ENCODE data around the gene SPATA31E1. TPM values are rescaled to one million over a fixed set of nuclear protein-coding genes. Genes with fewer than 3 reads are reported as not detected.
"Not testable (repeated sequence)": the region's sequence is repeated elsewhere in the genome, so short reads cannot be mapped to it uniquely, and the experiment has no call there.

The SPATA31E1 gene
- not detected for polyA plus RNA-seq (2013, experiment 1 of 2)
- not detected for polyA plus RNA-seq (2013, experiment 2 of 2)

DNA sequence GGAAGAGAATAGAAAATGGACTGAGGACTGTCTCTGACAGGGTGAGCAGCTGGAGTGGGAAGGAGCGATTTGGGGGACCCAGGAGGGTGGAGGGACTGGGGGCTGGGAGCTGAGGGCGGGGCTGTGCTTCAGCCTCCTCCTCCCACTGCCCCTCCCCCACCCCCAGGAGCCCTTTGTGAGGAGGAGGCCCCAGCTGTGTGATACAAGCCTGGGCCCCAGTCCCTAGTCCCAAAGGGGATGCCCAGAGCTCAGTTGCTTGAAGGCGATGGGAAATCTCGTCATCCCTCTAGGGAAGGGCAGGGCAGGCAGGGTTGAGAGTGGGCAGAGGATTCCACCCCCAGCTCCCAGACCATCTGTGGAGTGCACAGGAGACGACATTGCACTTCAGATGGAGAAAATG, at the start of gene SPATA31E1:
Gene SPATA31E1 (plus strand): TSS at position 251 of the 400 bp plus-strand sequence. CDS start 15 bp downstream, at position 266.
- WGBS, 2 experiments (ENCODE audit: insufficient coverage in 2 of 2): 44 to 84% methylated on average over 3 of the region's 5 CpGs

DNA sequence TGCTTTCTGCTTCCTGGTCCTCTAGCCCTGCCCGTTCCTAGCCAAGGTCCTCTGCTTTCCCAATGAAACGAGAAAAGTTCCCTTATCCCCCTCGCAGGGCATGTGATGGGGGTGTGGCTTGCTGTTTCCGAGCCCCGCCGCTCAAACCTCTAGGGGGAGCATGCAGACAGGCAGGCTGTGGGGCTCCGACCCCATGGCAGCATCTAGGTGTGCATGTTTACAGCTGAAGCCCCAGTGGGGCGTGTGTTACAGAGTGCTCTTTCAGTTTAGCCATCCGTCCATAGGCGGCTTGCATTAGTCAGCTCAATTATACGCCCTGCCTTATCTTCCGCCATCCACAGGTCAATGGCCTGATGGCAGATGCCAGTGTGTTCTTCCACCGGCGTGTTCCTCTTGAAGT, 48.3 kb upstream of the SPATA31E1 start:
- H3K4me1 ChIP-seq (ENCODE audit: control insufficient read depth, insufficient read depth, low read length, poor library complexity, severe bottlenecking): peaks cover 4% of the 10 kb centered on the region
- no peaks in the 10 kb centered on the region for H3K9me3 ChIP-seq (ENCODE audit: control insufficient read depth, low read length)
- WGBS, 2 experiments (ENCODE audit: insufficient coverage in 2 of 2): 68 to 90% methylated on average over 7 to 13 of the region's 14 CpGs
- H3K36me3 ChIP-seq (ENCODE audit: control insufficient read depth, insufficient read depth, low read length): no peaks in the 10 kb centered on the region
- H3K4me3 ChIP-seq (ENCODE audit: extremely low read depth, insufficient read depth, low read length, poor library complexity, severe bottlenecking): no peak overlapping the region
- no peak overlapping the region for H3K27ac ChIP-seq (ENCODE audit: low read depth, low read length, severe bottlenecking)

More for the DNA sequence above, at the start of gene SPATA31E1:
- peaks cover 3% of the 10 kb centered on the region for H3K4me1 ChIP-seq (ENCODE audit: control insufficient read depth, insufficient read depth, low read length, poor library complexity, severe bottlenecking)
- no peak within 1 kb of the TSS for H3K4me3 ChIP-seq (ENCODE audit: extremely low read depth, insufficient read depth, low read length, poor library complexity, severe bottlenecking)
- no peak within 1 kb of the TSS for H3K27ac ChIP-seq (ENCODE audit: low read depth, low read length, severe bottlenecking)
- H3K9me3 ChIP-seq (ENCODE audit: control insufficient read depth, low read length): peaks cover 14% of the 10 kb centered on the region
- no peaks in the 10 kb centered on the region for H3K36me3 ChIP-seq (ENCODE audit: control insufficient read depth, insufficient read depth, low read length)

- Histone ChIP-seq H3K9me3 (ENCODE audit: control insufficient read depth, low read length) (no peaks in the 10 kb centered on the region), H3K4me3 (ENCODE audit: extremely low read depth, insufficient read depth, low read length, poor library complexity, severe bottlenecking) (no peak overlapping the region), H3K27ac (ENCODE audit: low read depth, low read length, severe bottlenecking) (no peak overlapping the region), H3K4me1 (ENCODE audit: control insufficient read depth, insufficient read depth, low read length, poor library complexity, severe bottlenecking) (no peaks in the 10 kb centered on the region), H3K36me3 (ENCODE audit: control insufficient read depth, insufficient read depth, low read length) (no peaks in the 10 kb centered on the region)
- WGBS, 2 experiments (ENCODE audit: insufficient coverage in 2 of 2): 85 to 88% methylated on average over 5 of the region's 5 CpGs
Measured at GRCh38 chr9:87836536-87836935, 46.1 kb upstream of the SPATA31E1 start.

- WGBS, 2 experiments (ENCODE audit: insufficient coverage in 2 of 2): 90 to 92% methylated on average over 7 of the region's 7 CpGs
- H3K9me3 ChIP-seq (ENCODE audit: control insufficient read depth, low read length): no peaks in the 10 kb centered on the region
- no peak overlapping the region for H3K4me3 ChIP-seq (ENCODE audit: extremely low read depth, insufficient read depth, low read length, poor library complexity, severe bottlenecking)
- no peak overlapping the region for H3K27ac ChIP-seq (ENCODE audit: low read depth, low read length, severe bottlenecking)
- H3K4me1 ChIP-seq (ENCODE audit: control insufficient read depth, insufficient read depth, low read length, poor library complexity, severe bottlenecking): no peaks in the 10 kb centered on the region
- no peaks in the 10 kb centered on the region for H3K36me3 ChIP-seq (ENCODE audit: control insufficient read depth, insufficient read depth, low read length)
Measured at GRCh38 chr9:87836951-87837705, 45.5 kb upstream of the SPATA31E1 start.

- H3K9me3 ChIP-seq (ENCODE audit: control insufficient read depth, low read length): no peaks in the 10 kb centered on the region
- WGBS, 2 experiments (ENCODE audit: insufficient coverage in 2 of 2): no CpG with 5 or more reads among the region's 1 CpG
- no peak overlapping the region for H3K4me3 ChIP-seq (ENCODE audit: extremely low read depth, insufficient read depth, low read length, poor library complexity, severe bottlenecking)
- H3K36me3 ChIP-seq (ENCODE audit: control insufficient read depth, insufficient read depth, low read length): no peaks in the 10 kb centered on the region
- no peaks in the 10 kb centered on the region for H3K4me1 ChIP-seq (ENCODE audit: control insufficient read depth, insufficient read depth, low read length, poor library complexity, severe bottlenecking)
- no peak overlapping the region for H3K27ac ChIP-seq (ENCODE audit: low read depth, low read length, severe bottlenecking)
Measured at GRCh38 chr9:87840134-87840533, 42.5 kb upstream of the SPATA31E1 start.

DNA sequence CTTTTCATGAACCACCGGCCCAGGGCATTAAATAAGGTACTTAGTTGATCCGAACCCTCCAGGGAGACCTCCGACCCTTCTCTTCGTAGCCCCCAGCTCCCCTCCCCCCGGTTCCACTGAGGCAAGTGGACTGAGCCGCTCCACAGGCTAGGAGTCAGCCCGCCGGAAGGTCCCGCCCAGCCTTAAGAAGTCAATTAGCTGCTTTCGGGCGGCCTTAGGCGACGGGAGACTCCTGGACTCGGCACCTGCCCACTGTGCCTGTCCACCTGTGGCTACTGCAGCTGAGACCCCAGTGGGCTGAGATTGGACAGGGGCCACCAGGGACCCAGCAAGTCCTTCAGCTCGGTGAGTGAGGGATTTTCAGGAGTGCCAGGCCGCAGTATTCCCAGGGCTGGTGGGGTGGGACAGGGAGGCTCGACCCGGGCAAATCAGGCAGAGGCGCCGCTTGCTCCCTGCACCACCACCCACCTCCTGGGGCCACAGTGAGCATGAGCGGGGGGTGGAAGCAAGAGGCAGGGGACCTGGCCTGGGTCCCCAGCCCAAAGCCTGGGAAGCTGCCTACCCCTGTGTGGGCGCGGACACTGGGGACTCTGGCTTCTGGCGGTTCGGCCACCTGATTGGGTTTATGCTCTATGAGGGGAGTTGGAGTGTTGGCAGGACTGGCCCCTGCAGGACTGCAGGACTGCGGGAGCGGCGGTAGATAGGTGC, 39.6 kb upstream of the SPATA31E1 start:
- Histone ChIP-seq H3K4me1 (ENCODE audit: control insufficient read depth, insufficient read depth, low read length, poor library complexity, severe bottlenecking) (no peaks in the 10 kb centered on the region), H3K27ac (ENCODE audit: low read depth, low read length, severe bottlenecking) (no peak overlapping the region), H3K4me3 (ENCODE audit: extremely low read depth, insufficient read depth, low read length, poor library complexity, severe bottlenecking) (no peak overlapping the region), H3K36me3 (ENCODE audit: control insufficient read depth, insufficient read depth, low read length) (no peaks in the 10 kb centered on the region), H3K9me3 (ENCODE audit: control insufficient read depth, low read length) (no peaks in the 10 kb centered on the region)
- 93 to 95% methylated on average over 17 to 22 of the region's 28 CpGs for WGBS, 2 experiments (ENCODE audit: insufficient coverage in 2 of 2)

DNA sequence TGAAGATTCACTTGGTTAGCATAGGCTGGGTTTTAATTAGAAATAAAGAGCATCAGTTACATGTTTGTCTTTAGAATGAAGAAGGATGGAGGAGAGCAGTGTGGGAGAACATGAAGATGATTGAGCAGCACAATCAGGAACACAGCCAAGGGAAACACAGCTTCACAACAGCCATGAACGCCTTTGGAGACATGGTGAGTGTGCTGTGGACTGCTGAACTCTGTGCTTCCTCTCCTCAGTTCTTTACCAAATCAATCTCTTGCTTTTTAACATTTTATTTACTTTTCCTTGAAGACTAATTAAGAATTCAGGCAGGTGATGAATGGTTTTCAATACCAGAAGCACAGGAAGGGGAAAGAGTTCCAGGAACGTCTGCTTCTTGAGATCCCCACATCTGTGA, 38.2 kb upstream of the SPATA31E1 start:
- Histone ChIP-seq H3K4me3 (ENCODE audit: extremely low read depth, insufficient read depth, low read length, poor library complexity, severe bottlenecking) (no peak overlapping the region), H3K4me1 (ENCODE audit: control insufficient read depth, insufficient read depth, low read length, poor library complexity, severe bottlenecking) (no peaks in the 10 kb centered on the region), H3K36me3 (ENCODE audit: control insufficient read depth, insufficient read depth, low read length) (no peaks in the 10 kb centered on the region), H3K9me3 (ENCODE audit: control insufficient read depth, low read length) (no peaks in the 10 kb centered on the region), H3K27ac (ENCODE audit: low read depth, low read length, severe bottlenecking) (no peak overlapping the region)
- 84 to 88% methylated on average over 1 to 2 of the region's 2 CpGs for WGBS, 2 experiments (ENCODE audit: insufficient coverage in 2 of 2)

DNA sequence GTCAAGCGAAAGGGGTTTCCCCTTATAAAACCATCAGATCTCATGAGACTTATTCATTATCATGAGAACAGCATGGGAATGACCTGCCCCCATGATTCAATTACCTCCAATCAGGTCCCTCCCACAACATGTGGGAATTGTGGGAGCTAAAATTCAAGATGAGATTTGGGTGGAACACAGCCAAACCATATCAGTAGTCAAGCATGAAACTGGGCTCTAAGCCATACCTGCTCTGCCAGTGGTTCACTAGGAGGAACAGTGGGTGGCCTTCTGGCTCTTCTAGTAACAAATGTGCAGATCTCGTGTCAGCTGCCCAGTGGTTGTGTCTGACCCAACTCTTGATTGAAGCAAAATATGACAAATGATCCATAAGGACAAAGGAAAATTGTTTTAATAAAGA, 34.9 kb upstream of the SPATA31E1 start:
- not testable (repeated sequence) for H3K9me3 ChIP-seq (ENCODE audit: control insufficient read depth, low read length); H3K4me1 ChIP-seq (ENCODE audit: control insufficient read depth, insufficient read depth, low read length, poor library complexity, severe bottlenecking); H3K4me3 ChIP-seq (ENCODE audit: extremely low read depth, insufficient read depth, low read length, poor library complexity, severe bottlenecking); H3K36me3 ChIP-seq (ENCODE audit: control insufficient read depth, insufficient read depth, low read length); H3K27ac ChIP-seq (ENCODE audit: low read depth, low read length, severe bottlenecking)
- WGBS, 2 experiments (ENCODE audit: insufficient coverage in 2 of 2): no CpG with 5 or more reads among the region's 2 CpGs

GRCh38 chr9:87849144-87849758, 33.4 kb upstream of the SPATA31E1 start:
- 90 to 100% methylated on average over 2 to 3 of the region's 3 CpGs for WGBS, 2 experiments (ENCODE audit: insufficient coverage in 2 of 2)
- no peaks in the 10 kb centered on the region for H3K36me3 ChIP-seq (ENCODE audit: control insufficient read depth, insufficient read depth, low read length)
- no peaks in the 10 kb centered on the region for H3K4me1 ChIP-seq (ENCODE audit: control insufficient read depth, insufficient read depth, low read length, poor library complexity, severe bottlenecking)
- H3K4me3 ChIP-seq (ENCODE audit: extremely low read depth, insufficient read depth, low read length, poor library complexity, severe bottlenecking): no peak overlapping the region
- no peak overlapping the region for H3K27ac ChIP-seq (ENCODE audit: low read depth, low read length, severe bottlenecking)
- no peaks in the 10 kb centered on the region for H3K9me3 ChIP-seq (ENCODE audit: control insufficient read depth, low read length)

- Histone ChIP-seq H3K27ac (ENCODE audit: low read depth, low read length, severe bottlenecking) (no peak overlapping the region), H3K4me3 (ENCODE audit: extremely low read depth, insufficient read depth, low read length, poor library complexity, severe bottlenecking) (no peak overlapping the region), H3K4me1 (ENCODE audit: control insufficient read depth, insufficient read depth, low read length, poor library complexity, severe bottlenecking) (no peaks in the 10 kb centered on the region), H3K9me3 (ENCODE audit: control insufficient read depth, low read length) (no peaks in the 10 kb centered on the region), H3K36me3 (ENCODE audit: control insufficient read depth, insufficient read depth, low read length) (no peaks in the 10 kb centered on the region)
- 82 to 92% methylated on average over 3 to 4 of the region's 4 CpGs for WGBS, 2 experiments (ENCODE audit: insufficient coverage in 2 of 2)
Measured at GRCh38 chr9:87850391-87850790, 32.3 kb upstream of the SPATA31E1 start.

Measured in mesodermal cell (in vitro differentiated cells).